Ascending aorta (tissue), 2 donors: Measurements from ENCODE around the gene ASAP3. TPM values are rescaled to one million over a fixed set of nuclear protein-coding genes. Genes with fewer than 3 reads are reported as not detected.

Experiments used
- DNase-seq, 2 donors: peaks; one replicate each; pipeline ENCODE4 v3.0.0-alpha.2; 2019; ENCODE audit warnings: low spot score in 2 of 2
- H3K27ac ChIP-seq, 2 donors: fragments of 200-600 bp; sonication (generic); one replicate each; pipeline ENCODE4 v1.5.1; 2016 to 2017; ENCODE audit warnings: mild to moderate bottlenecking in 1 of 2
- H3K27me3 ChIP-seq: fragments of 200-600 bp; sonication (generic); one replicate; pipeline ENCODE4 v1.5.1; 2017
- H3K36me3 ChIP-seq, 2 donors: fragments of 200-600 bp; sonication (generic); one replicate each; pipeline ENCODE4 v1.5.1; 2016
- H3K4me1 ChIP-seq, 2 donors: fragments of 200-600 bp; sonication (generic); one replicate each; pipeline ENCODE4 v1.5.1; 2016 to 2017; ENCODE audit warnings: mild to moderate bottlenecking in 1 of 2
- H3K4me3 ChIP-seq, 2 donors: fragments of 200-600 bp; sonication (generic); one replicate each; pipeline ENCODE4 v1.5.1; 2016 to 2017; ENCODE audit warnings: mild to moderate bottlenecking in 1 of 2
- H3K9me3 ChIP-seq, 2 donors: fragments of 200-600 bp; sonication (generic); one replicate each; pipeline ENCODE4 v1.5.1; 2016
- CTCF ChIP-seq, 3 experiments: fragments of 200-600 bp in 2 of 3; fragments of 450-650 bp in 1 of 3; sonication (generic) in 2 of 3; IDR thresholded peaks; one replicate each; pipeline ENCODE4 v1.5.1; 2016 to 2019; ENCODE audit warnings: antibody characterized with exemption in 3 of 3, mild to moderate bottlenecking in 1 of 3, moderate library complexity in 1 of 3
- intact Hi-C: fragments of 100-400 bp; cut with DNase I; formaldehyde crosslinking; loops from one replicate; pipeline ENCODE4 v1.15.1; 2023
- total RNA-seq: library from RNA; depleted of rRNA; stranded (reverse); fragments of >200 nt; gene quantifications from one replicate; pipeline ENCODE4 v1.1.0, GENCODE V29; 2016

The ASAP3 gene
- total RNA-seq, 1 donor from 2014 or later = 125 TPM

GRCh38 chr1:23521588-23521987 lies 37.6 kb upstream of the ASAP3 start:
- Histone ChIP-seq H3K4me3 (no peak overlapping the region), H3K36me3 (no peaks in the 10 kb centered on the region), H3K27ac (no peak overlapping the region), H3K27me3 (no peaks in the 10 kb centered on the region), H3K4me1 (no peaks in the 10 kb centered on the region), H3K9me3 (no peaks in the 10 kb centered on the region)
- TF ChIP-seq CTCF (IDR thresholded peaks at IDR 0.05) = no peak
- no peak for DNase-seq
- intact Hi-C loops = no loop called here

- TF ChIP-seq CTCF (IDR thresholded peaks at IDR 0.05) = no peak
- Histone ChIP-seq H3K9me3 (no peaks in the 10 kb centered on the region), H3K4me3 (no peak overlapping the region), H3K36me3 (no peaks in the 10 kb centered on the region), H3K27ac (no peak overlapping the region), H3K4me1 (no peaks in the 10 kb centered on the region), H3K27me3 (no peaks in the 10 kb centered on the region)
- intact Hi-C loops = no loop called here
- no peak for DNase-seq
These were observed 33.6 kb upstream of the ASAP3 start for GRCh38 chr1:23517581-23517980.

GRCh38 chr1:23515905-23516304 lies 31.9 kb upstream of the ASAP3 start:
- Histone ChIP-seq H3K27ac (no peak overlapping the region), H3K36me3 (no peaks in the 10 kb centered on the region), H3K27me3 (no peaks in the 10 kb centered on the region), H3K4me3 (no peak overlapping the region), H3K9me3 (no peaks in the 10 kb centered on the region), H3K4me1 (no peaks in the 10 kb centered on the region)
- intact Hi-C loops = no loop called here
- TF ChIP-seq CTCF (IDR thresholded peaks at IDR 0.05) = no peak
- DNase-seq = no peak

- no peak for TF ChIP-seq CTCF (IDR thresholded peaks at IDR 0.05)
These were observed 30.2 kb upstream of the ASAP3 start for GRCh38 chr1:23514111-23514679.

GRCh38 chr1:23509896-23510295 lies 25.9 kb upstream of the ASAP3 start:
- intact Hi-C loops = no loop called here
- Histone ChIP-seq H3K36me3 (no peaks in the 10 kb centered on the region), H3K27ac (no peak overlapping the region), H3K4me1 (no peaks in the 10 kb centered on the region), H3K4me3 (no peak overlapping the region), H3K9me3 (no peaks in the 10 kb centered on the region), H3K27me3 (no peaks in the 10 kb centered on the region)
- DNase-seq = no peak
- TF ChIP-seq CTCF (IDR thresholded peaks at IDR 0.05) = no peak

More at GRCh38 chr1:23514111-23514679, 30.2 kb upstream of the ASAP3 start:
- intact Hi-C loops = no loop called here
- DNase-seq = no peak
- Histone ChIP-seq H3K36me3 (no peaks in the 10 kb centered on the region), H3K27me3 (no peaks in the 10 kb centered on the region), H3K27ac (no peak overlapping the region), H3K4me3 (no peak overlapping the region), H3K9me3 (no peaks in the 10 kb centered on the region), H3K4me1 (no peaks in the 10 kb centered on the region)
